IMR-90 (cell line): ENCODE measurements around the gene PCSK6. TPM values are rescaled to one million over a fixed set of nuclear protein-coding genes. Genes with fewer than 3 reads are reported as not detected.

ENCODE experiments used
- ATAC-seq: fragments of 200-7000 bp; cut with Tn5 transposase; 2 replicates; pipeline ENCODE4 v1.9.1; 2020; ENCODE audit warnings: low read depth, mild to moderate bottlenecking, moderate library complexity
- BruUV-seq: library from RNA; stranded (reverse); fragments of 400-500 nt; replicated peaks from 2 replicates; lab custom pipeline; 2021; lab: Mats Ljungman, UMichigan
- CTCF ChIA-PET: fragments of 300-600 bp; formaldehyde crosslinking; extraction: SDS; loops from one replicate; lab custom pipeline; 2021; ENCODE audit warnings: antibody characterized with exemption; lab: Yijun Ruan, JAX
- POLR2A ChIA-PET: fragments of 300-600 bp; sonication (Branson Sonifier 250); formaldehyde crosslinking; loops from one replicate; lab custom pipeline; 2022; ENCODE audit warnings: antibody characterized with exemption; ENCODE audit not compliant: unreplicated experiment; lab: Charles Lee
- DNase-seq: peaks from one replicate; pipeline ENCODE4 v3.0.0; 2013
- H2AFZ ChIP-seq: replicated peaks from 2 replicates; pipeline ENCODE3; 2013; ENCODE audit warnings: low read length, mild to moderate bottlenecking; ENCODE audit not compliant: poor library complexity
- H2AK5ac ChIP-seq: 2 replicates; pipeline ENCODE4 v1.6.1; 2013; ENCODE audit warnings: low read depth, low read length, inconsistent platforms
- H2AK9ac ChIP-seq: replicated peaks from 2 replicates; pipeline ENCODE3; 2013; ENCODE audit warnings: mild to moderate bottlenecking, low read depth, low read length, moderate library complexity; ENCODE audit not compliant: poor library complexity
- H2BK120ac ChIP-seq: 2 replicates; pipeline ENCODE4 v1.6.1; 2013; ENCODE audit warnings: low read depth, low read length, inconsistent platforms
- H2BK15ac ChIP-seq: 3 replicates; pipeline ENCODE4 v1.6.1; 2013; ENCODE audit warnings: low read depth, low read length, inconsistent platforms
- H2BK20ac ChIP-seq: 2 replicates; pipeline ENCODE4 v1.6.1; 2013; ENCODE audit warnings: low read depth, mild to moderate bottlenecking, inconsistent platforms, low read length, moderate library complexity
- H2BK5ac ChIP-seq: 2 replicates; pipeline ENCODE4 v1.6.1; 2013; ENCODE audit warnings: mild to moderate bottlenecking, low read depth, low read length, inconsistent platforms; ENCODE audit not compliant: poor library complexity, severe bottlenecking
- H3K14ac ChIP-seq: replicated peaks from 2 replicates; pipeline ENCODE4 v1.6.1; 2013; ENCODE audit warnings: low read depth, low read length, inconsistent platforms
- H3K18ac ChIP-seq: 2 replicates; pipeline ENCODE4 v1.6.1; 2013; ENCODE audit warnings: low read depth, low read length, control low read depth
- H3K23ac ChIP-seq: 2 replicates; pipeline ENCODE4 v1.6.1; 2013; ENCODE audit warnings: low read depth, low read length, inconsistent platforms
- H3K27ac ChIP-seq: 2 replicates; pipeline ENCODE4 v1.5.1; 2013; ENCODE audit warnings: mild to moderate bottlenecking, control low read depth, low read length; ENCODE audit not compliant: insufficient read depth
- H3K27me3 ChIP-seq: 2 replicates; pipeline ENCODE4 v1.6.1; 2013; ENCODE audit warnings: low read length; ENCODE audit not compliant: control insufficient read depth, insufficient read depth
- H3K36me3 ChIP-seq: 2 replicates; pipeline ENCODE4 v1.6.1; 2013; ENCODE audit warnings: low read length, mixed read lengths; ENCODE audit not compliant: control insufficient read depth, insufficient read depth
- H3K4ac ChIP-seq: 2 replicates; pipeline ENCODE4 v1.6.1; 2013; ENCODE audit warnings: low read depth, low read length, inconsistent platforms
- H3K4me1 ChIP-seq: 2 replicates; pipeline ENCODE4 v1.6.1; 2013; ENCODE audit warnings: low read length, mixed read lengths; ENCODE audit not compliant: control insufficient read depth, insufficient read depth
- H3K4me2 ChIP-seq: 2 replicates; pipeline ENCODE4 v1.6.1; 2013; ENCODE audit warnings: low read depth, mild to moderate bottlenecking, control low read depth, low read length, moderate library complexity
- H3K4me3 ChIP-seq: 2 replicates; pipeline ENCODE4 v1.5.1; 2013; ENCODE audit warnings: low read depth, mild to moderate bottlenecking, control low read depth, low read length, moderate library complexity; ENCODE audit not compliant: insufficient read depth
- H3K56ac ChIP-seq: 2 replicates; pipeline ENCODE4 v1.6.1; 2013; ENCODE audit warnings: low read length, inconsistent platforms; ENCODE audit not compliant: insufficient read depth; ENCODE audit errors: extremely low read depth
- H3K79me1 ChIP-seq, 2 experiments: 2 replicates each; pipeline ENCODE4 v1.6.1; 2013; ENCODE audit warnings: low read length in 2 of 2, inconsistent platforms in 1 of 2, low read depth in 1 of 2
- H3K9ac ChIP-seq: 2 replicates; pipeline ENCODE4 v1.6.1; 2013; ENCODE audit warnings: low read depth, low read length, control low read depth
- H3K9me1 ChIP-seq: 2 replicates; pipeline ENCODE4 v1.6.1; 2013; ENCODE audit warnings: low read length, inconsistent platforms; ENCODE audit not compliant: insufficient read depth
- H3K9me3 ChIP-seq: 2 replicates; pipeline ENCODE4 v1.6.1; 2013; ENCODE audit warnings: low read length; ENCODE audit not compliant: control insufficient read depth, insufficient read depth
- H4K20me1 ChIP-seq: 2 replicates; pipeline ENCODE4 v1.6.1; 2013; ENCODE audit warnings: low read length, inconsistent platforms; ENCODE audit not compliant: insufficient read depth
- H4K5ac ChIP-seq: 2 replicates; pipeline ENCODE4 v1.6.1; 2013; ENCODE audit warnings: mild to moderate bottlenecking, low read depth, low read length, control low read depth
- H4K8ac ChIP-seq, 2 experiments: 2 replicates each; pipeline ENCODE4 v1.6.1; 2013; ENCODE audit warnings: low read depth in 2 of 2, low read length in 2 of 2, control low read depth in 1 of 2, inconsistent platforms in 1 of 2
- H4K91ac ChIP-seq: 2 replicates; pipeline ENCODE4 v1.6.1; 2013; ENCODE audit warnings: low read depth, low read length, inconsistent platforms; ENCODE audit not compliant: insufficient read depth
- BHLHE40 ChIP-seq: fragments of 150-350 bp; IDR thresholded peaks from 2 replicates; pipeline ENCODE4 v1.6.1; 2016; ENCODE audit warnings: mild to moderate bottlenecking, low read depth, low read length
- CHD1 ChIP-seq: IDR thresholded peaks from 2 replicates; pipeline ENCODE4 v1.6.1; 2012; ENCODE audit warnings: low read depth, low read length, improper control_type of control experiment
- FOS ChIP-seq: fragments of 150-350 bp; IDR thresholded peaks from 2 replicates; pipeline ENCODE4 v1.6.1; 2016; ENCODE audit warnings: low read depth, low read length
- MAFK ChIP-seq: IDR thresholded peaks from 2 replicates; pipeline ENCODE4 v1.6.1; 2012; ENCODE audit warnings: low read depth, low read length, improper control_type of control experiment
- MXI1 ChIP-seq: IDR thresholded peaks from 2 replicates; pipeline ENCODE4 v1.6.1; 2012; ENCODE audit warnings: low read depth, mild to moderate bottlenecking, low read length, moderate library complexity, borderline replicate concordance
- NFE2L2 ChIP-seq: fragments of 150-350 bp; IDR thresholded peaks from 2 replicates; pipeline ENCODE4 v1.6.1; 2016; ENCODE audit warnings: low read depth, mild to moderate bottlenecking, low read length
- RAD21 ChIP-seq: IDR thresholded peaks from 2 replicates; pipeline ENCODE4 v1.6.1; 2012; ENCODE audit warnings: low read length, improper control_type of control experiment
- WGBS, 2 experiments: methylation state at CpG; one replicate each; pipeline versions ENCODE4 v1.1.5 to v1.1.7; 2013; ENCODE audit warnings: missing lambda C conversion rate in 2 of 2; ENCODE audit not compliant: insufficient read length in 1 of 2; ENCODE audit errors: extremely low coverage in 2 of 2; 5-methylcytosine and 5-hydroxymethylcytosine counted together
- dilution Hi-C: fragments of 300-500 bp; cut with HindIII; formaldehyde crosslinking; loops from one replicate; pipeline ENCODE4 v1.14.3; 2018; ENCODE audit warnings: low sequenced_read_pairs; ENCODE audit not compliant: unreplicated experiment
- in situ Hi-C: fragments of 300-500 bp; cut with MboI; formaldehyde crosslinking; loops from 3 replicates; pipeline ENCODE4 v1.14.3; 2019; ENCODE audit warnings: low sequenced_read_pairs, inconsistent platforms, mixed read lengths
- intact Hi-C: fragments of 100-400 bp; cut with micrococcal nuclease; formaldehyde crosslinking; loops from 2 replicates; pipeline ENCODE4 v1.10.0; 2022
- polyA plus RNA-seq, 3 experiments: library from polyadenylated mRNA; depleted of rRNA; stranded (reverse); fragments of >200 nt; gene quantifications; 2 replicates each; pipeline ENCODE4 v1.2.3, GENCODE V29; 2012; ENCODE audit warnings: low replicate concordance in 1 of 3
- total RNA-seq: library from RNA; depleted of rRNA; stranded (reverse); fragments of >200 nt; gene quantifications from 2 replicates; pipeline ENCODE4 v1.2.3, GENCODE V29; 2012

Gene PCSK6
- total and polyA plus RNA-seq, 2 of the 4 experiments (the other 2 are of a cell fraction), result not detected

- H4K5ac ChIP-seq, result no peak overlapping the region
- H4K8ac ChIP-seq, result no peak overlapping the region
- H3K4me2 ChIP-seq, result no peak overlapping the region
- H3K56ac ChIP-seq, result no peak overlapping the region
- H2BK5ac ChIP-seq, result no peak overlapping the region
- H3K36me3 ChIP-seq, result no peaks in the 10 kb centered on the region
- no peaks in the 10 kb centered on the region; the same call in 1 of the 2 replicates for H4K20me1 ChIP-seq
- peaks cover 3% of the 10 kb centered on the region; the same call in 1 of the 2 replicates for H3K9me3 ChIP-seq
- WGBS, 2 experiments, result 33% methylated on average over 1 of the region's 10 CpGs; no CpG with 5 or more reads in 1 of the 2 experiments
- no peak overlapping the region for H3K18ac ChIP-seq
- H3K27me3 ChIP-seq, result peaks cover 5% of the 10 kb centered on the region
- no peak overlapping the region for H2BK120ac ChIP-seq
- no peak overlapping the region for H3K4ac ChIP-seq
- no peak overlapping the region for H3K9ac ChIP-seq
- H3K9me1 ChIP-seq, result peaks cover 4% of the 10 kb centered on the region; the same call in 1 of the 2 replicates
- no peak overlapping the region for H3K14ac ChIP-seq
- in situ Hi-C loops, result no loop called here
- ChIA-PET CTCF (no interaction called here), POLR2A (no interaction called here)
- intact Hi-C loops, result no loop called here
- no peak overlapping the region for H3K23ac ChIP-seq
- DNase-seq, result no peak
- H3K4me1 ChIP-seq, result peaks cover 2% of the 10 kb centered on the region; the same call in 1 of the 2 replicates
- H2BK20ac ChIP-seq, result no peak overlapping the region
- H2BK15ac ChIP-seq, result no peak overlapping the region
- BruUV-seq, result no TSS peak
- dilution Hi-C loops, result no loop called here
- no peak overlapping the region for H2AK5ac ChIP-seq
- ATAC-seq, result no peak
- TF ChIP-seq BHLHE40 (no peak), RAD21 (no peak), MAFK (no peak), FOS (no peak), NFE2L2 (no peak), CHD1 (no peak), MXI1 (no peak)
- H2AFZ ChIP-seq, result no peak overlapping the region
- no peak overlapping the region for H3K4me3 ChIP-seq
- H3K79me1 ChIP-seq, result no peaks in the 10 kb centered on the region
- H4K91ac ChIP-seq, result no peak overlapping the region
- H2AK9ac ChIP-seq, result no peak overlapping the region
- H3K27ac ChIP-seq, result no peak overlapping the region
Observed at GRCh38 chr15:101362359-101362758, 127.1 kb downstream of the PCSK6 start.
